Sigmoid colon (tissue), 4 donors: ENCODE measurements around the gene ZNF189.

ENCODE experiments used
- POLR2AphosphoS5 ChIP-seq, 4 donors: sonication (generic); formaldehyde crosslinking; IDR thresholded peaks; one replicate each; pipeline ENCODE4 v1.6.1; 2017; ENCODE audit warnings: antibody characterized with exemption in 4 of 4
- TF ChIP-seq, protein P1 (sequence below), 4 experiments: fragments of 450-650 bp in 3 of 4; fragments of 200-600 bp in 1 of 4; IDR thresholded peaks; one replicate each; pipeline ENCODE4 v1.5.1; 2016 to 2019; ENCODE audit warnings: antibody characterized with exemption in 4 of 4, mild to moderate bottlenecking in 3 of 4, moderate library complexity in 2 of 4

DNA sequence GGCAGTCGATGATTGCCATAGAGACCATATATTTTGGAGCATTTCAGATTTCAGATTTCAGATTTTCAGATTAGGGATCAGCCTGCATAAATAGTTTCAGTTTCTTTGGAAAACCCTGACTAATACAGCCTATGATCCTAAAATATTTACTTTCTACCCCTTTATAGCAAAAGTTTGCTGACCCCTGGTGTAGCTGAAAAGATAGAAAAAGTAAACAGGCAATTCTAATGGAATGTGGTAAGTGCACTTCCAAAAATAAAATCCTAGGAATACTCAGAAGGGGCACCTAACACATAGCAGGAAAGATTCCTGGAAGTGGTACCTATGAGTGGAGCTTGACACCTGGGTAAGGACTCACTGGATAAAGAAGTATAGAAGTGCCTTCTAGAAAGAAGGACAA lies 48.4 kb upstream of the ZNF189 start:
- TF ChIP-seq, protein P1, sequence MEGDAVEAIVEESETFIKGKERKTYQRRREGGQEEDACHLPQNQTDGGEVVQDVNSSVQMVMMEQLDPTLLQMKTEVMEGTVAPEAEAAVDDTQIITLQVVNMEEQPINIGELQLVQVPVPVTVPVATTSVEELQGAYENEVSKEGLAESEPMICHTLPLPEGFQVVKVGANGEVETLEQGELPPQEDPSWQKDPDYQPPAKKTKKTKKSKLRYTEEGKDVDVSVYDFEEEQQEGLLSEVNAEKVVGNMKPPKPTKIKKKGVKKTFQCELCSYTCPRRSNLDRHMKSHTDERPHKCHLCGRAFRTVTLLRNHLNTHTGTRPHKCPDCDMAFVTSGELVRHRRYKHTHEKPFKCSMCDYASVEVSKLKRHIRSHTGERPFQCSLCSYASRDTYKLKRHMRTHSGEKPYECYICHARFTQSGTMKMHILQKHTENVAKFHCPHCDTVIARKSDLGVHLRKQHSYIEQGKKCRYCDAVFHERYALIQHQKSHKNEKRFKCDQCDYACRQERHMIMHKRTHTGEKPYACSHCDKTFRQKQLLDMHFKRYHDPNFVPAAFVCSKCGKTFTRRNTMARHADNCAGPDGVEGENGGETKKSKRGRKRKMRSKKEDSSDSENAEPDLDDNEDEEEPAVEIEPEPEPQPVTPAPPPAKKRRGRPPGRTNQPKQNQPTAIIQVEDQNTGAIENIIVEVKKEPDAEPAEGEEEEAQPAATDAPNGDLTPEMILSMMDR (IDR thresholded peaks at IDR 0.05), result no peak
- no peak for TF ChIP-seq POLR2AphosphoS5 (IDR thresholded peaks at IDR 0.05)
